SK-N-SH (cell line): ENCODE data around the gene PRKAB2. TPM values are rescaled to one million over a fixed set of nuclear protein-coding genes. Genes with fewer than 3 reads are reported as not detected.
"Not testable (repeated sequence)": the region's sequence is repeated elsewhere in the genome, so short reads cannot be mapped to it uniquely, and the experiment has no call there.

Experiments used
- CTCF ChIA-PET: fragments of 300-600, 350-600 bp; formaldehyde crosslinking; extraction: SDS; loops from one replicate; lab custom pipeline; 2021; lab: Yijun Ruan, JAX
- POLR2A ChIA-PET: fragments of 350-600 bp; sonication (Branson Sonifier 250); formaldehyde crosslinking; extraction: SDS; loops from one replicate; lab custom pipeline; 2020; ENCODE audit warnings: antibody characterized with exemption, inconsistent platforms; lab: Yijun Ruan, JAX
- DNase-seq: peaks from one replicate; pipeline ENCODE4 v3.0.0; 2012
- H2AFZ ChIP-seq: fragments of 200-600 bp; sonication (generic); 2 replicates; pipeline ENCODE4 v1.8.1; 2016; ENCODE audit warnings: antibody characterized with exemption, mild to moderate bottlenecking, low read depth
- H3F3A ChIP-seq: fragments of 200-600 bp; sonication (generic); replicated peaks from 2 replicates; pipeline ENCODE3; 2016; ENCODE audit warnings: antibody characterized with exemption, mild to moderate bottlenecking; ENCODE audit not compliant: insufficient read depth
- H3K27ac ChIP-seq, 2 experiments: fragments of 200-500 bp in 1 of 2; fragments of 200-600 bp in 1 of 2; sonication (Bioruptor generic) in 1 of 2; sonication (generic), shearing (Covaris generic) in 1 of 2; 2 replicates each; pipeline versions ENCODE4 v1.5.1 to v1.6.1; 2014 to 2016; ENCODE audit warnings: low read depth in 2 of 2, inconsistent platforms in 1 of 2, low read length in 1 of 2, mild to moderate bottlenecking in 1 of 2, mixed read lengths in 1 of 2
- H3K27me3 ChIP-seq: fragments of 200-600 bp; sonication (generic), shearing (Covaris generic); 2 replicates; pipeline ENCODE4 v1.6.1; 2016; ENCODE audit warnings: mixed run types; ENCODE audit not compliant: insufficient read depth
- H3K36me3 ChIP-seq, 2 experiments: fragments of 200-500 bp in 1 of 2; fragments of 200-600 bp in 1 of 2; sonication (Bioruptor generic) in 1 of 2; sonication (generic) in 1 of 2; replicated peaks in 1 of 2; 2 replicates each; pipeline versions ENCODE3 to v1.5.1; 2014 to 2016; ENCODE audit warnings: low read length in 1 of 2, mild to moderate bottlenecking in 1 of 2; ENCODE audit not compliant: insufficient read depth in 2 of 2, control insufficient read depth in 1 of 2
- H3K4me1 ChIP-seq, 2 experiments: fragments of 200-500 bp in 1 of 2; fragments of 200-600 bp in 1 of 2; sonication (Bioruptor generic) in 1 of 2; sonication (generic), shearing (Covaris generic) in 1 of 2; 2 replicates each; pipeline versions ENCODE4 v1.5.1 to v1.6.1; 2014 to 2016; ENCODE audit warnings: low read depth in 1 of 2, low read length in 1 of 2, mixed run types in 1 of 2; ENCODE audit not compliant: insufficient read depth in 2 of 2, control insufficient read depth in 1 of 2
- H3K4me2 ChIP-seq: fragments of 200-600 bp; sonication (generic), shearing (Covaris generic); 2 replicates; pipeline ENCODE4 v1.6.1; 2017; ENCODE audit warnings: mixed run types
- H3K4me3 ChIP-seq, 2 experiments: fragments of 200-500 bp in 1 of 2; fragments of 200-600 bp in 1 of 2; sonication (Bioruptor generic) in 1 of 2; sonication (generic), shearing (Covaris generic) in 1 of 2; 2 replicates each; pipeline versions ENCODE4 v1.5.1 to v1.8.1; 2014 to 2016; ENCODE audit warnings: low read depth in 2 of 2, inconsistent platforms in 1 of 2, low read length in 1 of 2, mild to moderate bottlenecking in 1 of 2, mixed read lengths in 1 of 2, moderate library complexity in 1 of 2
- H3K79me2 ChIP-seq: fragments of 200-600 bp; sonication (generic); 2 replicates; pipeline ENCODE4 v1.8.1; 2017; ENCODE audit warnings: mild to moderate bottlenecking; ENCODE audit not compliant: insufficient read depth
- H3K9ac ChIP-seq: fragments of 200-600 bp; sonication (generic); 2 replicates; pipeline ENCODE4 v1.6.1; 2017; ENCODE audit warnings: mixed run types
- H3K9me2 ChIP-seq: fragments of 200-600 bp; sonication (generic); 2 replicates; pipeline ENCODE4 v1.6.1; 2017; ENCODE audit warnings: mixed run types
- H3K9me3 ChIP-seq: fragments of 200-600 bp; sonication (generic); 2 replicates; pipeline ENCODE4 v1.6.1; 2017; ENCODE audit warnings: mixed run types, mild to moderate bottlenecking, moderate library complexity
- H4K20me1 ChIP-seq: fragments of 200-600 bp; sonication (generic); 2 replicates; pipeline ENCODE4 v1.6.1; 2017; ENCODE audit warnings: mild to moderate bottlenecking, mixed run types; ENCODE audit not compliant: insufficient read depth
- EP300 ChIP-seq, 2 experiments: IDR thresholded peaks; 2 replicates each; pipeline versions ENCODE4 v1.4.0 to v1.6.1; 2012; ENCODE audit warnings: borderline replicate concordance in 1 of 2, low read depth in 1 of 2, low read length in 1 of 2
- FOXJ3 ChIP-seq: sonication (generic); formaldehyde crosslinking; IDR thresholded peaks from 2 replicates; pipeline ENCODE4 v1.5.1; 2020; ENCODE audit warnings: mild to moderate bottlenecking, missing genetic modification reagents
- FOXM1 ChIP-seq: IDR thresholded peaks from 2 replicates; pipeline ENCODE4 v1.4.0; 2012; ENCODE audit warnings: low read depth, mild to moderate bottlenecking
- MEF2A ChIP-seq: IDR thresholded peaks from 2 replicates; pipeline ENCODE4 v1.4.0; 2012; ENCODE audit warnings: low read depth, borderline replicate concordance
- NRF1 ChIP-seq: IDR thresholded peaks from 2 replicates; pipeline ENCODE4 v1.6.1; 2012; ENCODE audit warnings: low read depth, mild to moderate bottlenecking, low read length
- POLR2AphosphoS5 ChIP-seq: IDR thresholded peaks from 2 replicates; pipeline ENCODE4 v1.6.1; 2012; ENCODE audit warnings: low read depth, low read length
- RAD21 ChIP-seq: IDR thresholded peaks from 2 replicates; pipeline ENCODE4 v1.6.1; 2012; ENCODE audit warnings: mild to moderate bottlenecking, low read length
- RCOR1 ChIP-seq: fragments of 150-350 bp; IDR thresholded peaks from 2 replicates; pipeline ENCODE4 v1.6.1; 2017; ENCODE audit warnings: antibody characterized with exemption, low read length
- RFX5 ChIP-seq: IDR thresholded peaks from 2 replicates; pipeline ENCODE4 v1.6.1; 2012; ENCODE audit warnings: mild to moderate bottlenecking, improper control_type of control experiment, low read length
- SIN3A ChIP-seq: IDR thresholded peaks from 2 replicates; pipeline ENCODE4 v1.6.1; 2012; ENCODE audit warnings: low read depth, mild to moderate bottlenecking, low read length, moderate library complexity, borderline replicate concordance
- SMC3 ChIP-seq: IDR thresholded peaks from 2 replicates; pipeline ENCODE4 v1.6.1; 2012; ENCODE audit warnings: low read depth, low read length, improper control_type of control experiment
- TAF1 ChIP-seq: IDR thresholded peaks from 2 replicates; pipeline ENCODE4 v1.6.1; 2012; ENCODE audit warnings: low read depth, mild to moderate bottlenecking, low read length, moderate library complexity, borderline replicate concordance
- YY1 ChIP-seq: IDR thresholded peaks from 2 replicates; pipeline ENCODE4 v1.4.0; 2012; ENCODE audit warnings: low read depth, mild to moderate bottlenecking
- ZBTB33 ChIP-seq: IDR thresholded peaks from 2 replicates; pipeline ENCODE4 v1.4.0; 2012; ENCODE audit warnings: low read depth, borderline replicate concordance
- WGBS: methylation state at CpG from one replicate; pipeline ENCODE4 v1.1.6; 2017; ENCODE audit warnings: low lambda C conversion rate; 5-methylcytosine and 5-hydroxymethylcytosine counted together
- polyA plus RNA-seq, 3 experiments: library from polyadenylated mRNA; depleted of rRNA; stranded (reverse); fragments of >200 nt; gene quantifications; 2 replicates each; pipeline ENCODE4 v1.2.3, GENCODE V29; 2012
- TF ChIP-seq, protein P1 (sequence below): fragments of 200-600 bp; sonication (generic); IDR thresholded peaks from 2 replicates; pipeline ENCODE4 v1.6.1; 2017; ENCODE audit warnings: antibody characterized with exemption, mild to moderate bottlenecking, moderate library complexity
- TF ChIP-seq, protein P2 (sequence below): fragments of 150-350 bp; IDR thresholded peaks from 2 replicates; pipeline ENCODE4 v1.6.1; 2016; ENCODE audit warnings: mild to moderate bottlenecking, low read depth, low read length

PRKAB2 gene
- polyA plus RNA-seq, 1 of the 3 experiments (the other 2 are of a cell fraction), result 6.2 TPM

DNA sequence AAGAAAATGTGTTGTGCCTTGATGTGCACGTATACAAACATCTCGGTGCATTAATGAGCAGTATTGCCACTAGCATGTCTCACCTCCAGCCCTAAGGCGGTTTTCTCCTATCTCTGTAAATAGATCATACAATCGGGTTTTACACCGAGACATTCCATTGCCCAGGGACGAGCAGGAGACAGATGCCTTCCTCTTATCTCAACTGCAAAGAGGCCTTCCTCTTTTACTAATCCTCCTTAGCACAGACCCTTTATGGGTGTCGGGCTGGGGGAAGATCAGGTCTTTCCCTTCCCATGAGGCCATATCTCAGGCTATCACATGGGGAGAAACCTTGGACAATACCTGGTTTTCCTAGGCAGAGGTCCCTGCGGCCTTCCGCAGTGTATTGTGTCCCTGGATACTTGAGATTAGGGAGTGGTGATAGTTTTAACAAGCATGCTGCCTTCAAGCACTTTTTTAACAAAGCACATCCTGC lies 65.8 kb downstream of the PRKAB2 start:
- CTCF ChIA-PET, result not testable (repeated sequence)

DNA sequence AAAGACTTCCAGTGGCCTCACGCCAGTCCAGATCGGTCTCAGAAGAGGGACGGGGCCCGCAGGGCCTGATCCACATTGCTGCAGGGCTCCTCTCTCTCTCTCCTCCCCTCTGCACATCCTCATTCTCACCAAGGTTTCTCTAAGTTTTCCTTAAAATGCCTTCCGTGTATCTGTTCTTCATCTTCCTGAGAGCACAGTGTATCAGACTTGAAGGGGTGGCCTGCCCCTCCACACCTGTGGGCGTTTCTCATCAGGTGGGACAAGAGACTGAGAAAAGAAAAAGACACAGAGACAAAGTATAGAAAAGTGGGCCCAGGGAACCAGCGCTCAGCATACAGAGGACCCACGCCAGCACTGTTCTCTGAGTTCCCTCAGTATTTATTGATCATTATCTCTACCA lies 66.4 kb downstream of the PRKAB2 start:
- CTCF ChIA-PET, result no interaction called here

More for the DNA sequence above, 65.8 kb downstream of the PRKAB2 start:
- H2AFZ ChIP-seq, H3K4me2 ChIP-seq, H4K20me1 ChIP-seq, H3K4me1 ChIP-seq, H3K9me2 ChIP-seq, H3K4me3 ChIP-seq, H3F3A ChIP-seq, H3K9me3 ChIP-seq, H3K36me3 ChIP-seq, H3K9ac ChIP-seq, H3K27ac ChIP-seq, POLR2A ChIA-PET, H3K79me2 ChIP-seq, DNase-seq: not testable (repeated sequence)
- WGBS, result 20% methylated on average over 9 of the region's 9 CpGs
- peaks cover 10% of the 10 kb centered on the region; the same call in 1 of the 2 replicates for H3K27me3 ChIP-seq

More for the DNA sequence above, 66.4 kb downstream of the PRKAB2 start:
- DNase-seq, result no peak
- no peaks in the 10 kb centered on the region for H3F3A ChIP-seq
- TF ChIP-seq TAF1 (no peak), MEF2A (no peak), SIN3A (no peak), ZBTB33 (no peak), RCOR1 (no peak), RFX5 (no peak), NRF1 (no peak), YY1 (no peak), FOXJ3 (CRISPR knock-in tag) (no peak), RAD21 (no peak), SMC3 (no peak), POLR2AphosphoS5 (no peak), EP300 (IDR thresholded peaks at IDR 0.05; ENCODE audit: borderline replicate concordance in 1 of 2, low read depth in 1 of 2, low read length in 1 of 2) (no peak), FOXM1 (no peak)
- TF ChIP-seq, protein P1, sequence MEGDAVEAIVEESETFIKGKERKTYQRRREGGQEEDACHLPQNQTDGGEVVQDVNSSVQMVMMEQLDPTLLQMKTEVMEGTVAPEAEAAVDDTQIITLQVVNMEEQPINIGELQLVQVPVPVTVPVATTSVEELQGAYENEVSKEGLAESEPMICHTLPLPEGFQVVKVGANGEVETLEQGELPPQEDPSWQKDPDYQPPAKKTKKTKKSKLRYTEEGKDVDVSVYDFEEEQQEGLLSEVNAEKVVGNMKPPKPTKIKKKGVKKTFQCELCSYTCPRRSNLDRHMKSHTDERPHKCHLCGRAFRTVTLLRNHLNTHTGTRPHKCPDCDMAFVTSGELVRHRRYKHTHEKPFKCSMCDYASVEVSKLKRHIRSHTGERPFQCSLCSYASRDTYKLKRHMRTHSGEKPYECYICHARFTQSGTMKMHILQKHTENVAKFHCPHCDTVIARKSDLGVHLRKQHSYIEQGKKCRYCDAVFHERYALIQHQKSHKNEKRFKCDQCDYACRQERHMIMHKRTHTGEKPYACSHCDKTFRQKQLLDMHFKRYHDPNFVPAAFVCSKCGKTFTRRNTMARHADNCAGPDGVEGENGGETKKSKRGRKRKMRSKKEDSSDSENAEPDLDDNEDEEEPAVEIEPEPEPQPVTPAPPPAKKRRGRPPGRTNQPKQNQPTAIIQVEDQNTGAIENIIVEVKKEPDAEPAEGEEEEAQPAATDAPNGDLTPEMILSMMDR, result no peak
- TF ChIP-seq, protein P2, sequence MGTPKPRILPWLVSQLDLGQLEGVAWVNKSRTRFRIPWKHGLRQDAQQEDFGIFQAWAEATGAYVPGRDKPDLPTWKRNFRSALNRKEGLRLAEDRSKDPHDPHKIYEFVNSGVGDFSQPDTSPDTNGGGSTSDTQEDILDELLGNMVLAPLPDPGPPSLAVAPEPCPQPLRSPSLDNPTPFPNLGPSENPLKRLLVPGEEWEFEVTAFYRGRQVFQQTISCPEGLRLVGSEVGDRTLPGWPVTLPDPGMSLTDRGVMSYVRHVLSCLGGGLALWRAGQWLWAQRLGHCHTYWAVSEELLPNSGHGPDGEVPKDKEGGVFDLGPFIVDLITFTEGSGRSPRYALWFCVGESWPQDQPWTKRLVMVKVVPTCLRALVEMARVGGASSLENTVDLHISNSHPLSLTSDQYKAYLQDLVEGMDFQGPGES, result no peak
- POLR2A ChIA-PET, result no interaction called here
- H3K9ac ChIP-seq, result no peak overlapping the region
- no peak overlapping the region for H2AFZ ChIP-seq
- no peak overlapping the region for H3K4me3 ChIP-seq
- H3K79me2 ChIP-seq, result no peaks in the 10 kb centered on the region
- no peaks in the 10 kb centered on the region for H3K36me3 ChIP-seq
- H3K27me3 ChIP-seq, result peaks cover 10% of the 10 kb centered on the region; the same call in 1 of the 2 replicates
- H4K20me1 ChIP-seq, result no peaks in the 10 kb centered on the region
- H3K9me3 ChIP-seq, result no peaks in the 10 kb centered on the region
- no peak overlapping the region for H3K27ac ChIP-seq
- no peak overlapping the region for H3K4me2 ChIP-seq
- no peaks in the 10 kb centered on the region for H3K4me1 ChIP-seq
- H3K9me2 ChIP-seq, result no peaks in the 10 kb centered on the region
- WGBS, result 14% methylated on average over 8 of the region's 8 CpGs
